H1 (cell line): ENCODE results near the gene PACSIN1. TPM values are rescaled to one million over a fixed set of nuclear protein-coding genes. Genes with fewer than 3 reads are reported as not detected.
A peak's percentile ranks its signal among the peaks of the same experiment; 100 is the strongest.

Experiments
- CTCF ChIA-PET: fragments of 300-600 bp; sonication (Branson Sonifier 250); formaldehyde crosslinking; loops from one replicate; lab custom pipeline; 2021; ENCODE audit not compliant: partially characterized antibody; lab: Charles Lee
- POLR2A ChIA-PET: fragments of 300-600 bp; sonication (Branson Sonifier 250); formaldehyde crosslinking; loops from one replicate; lab custom pipeline; 2021; ENCODE audit warnings: inconsistent platforms; ENCODE audit not compliant: partially characterized antibody; lab: Charles Lee
- DNase-seq, 2 experiments: peaks; one replicate each; pipeline versions ENCODE4 v3.0.0 to v3.0.0-alpha.2; 2010 to 2022; ENCODE audit warnings: low spot score in 2 of 2, low read depth in 1 of 2, mixed read lengths in 1 of 2
- FAIRE-seq: peaks from 2 replicates; lab custom pipeline; 2011; peaks lifted over from hg19 to GRCh38; lab: Jason Lieb, UNC
- H2AFZ ChIP-seq: 2 replicates; pipeline ENCODE4 v1.8.1; 2012; ENCODE audit warnings: low read length, inconsistent platforms
- H2AK5ac ChIP-seq: 2 replicates; pipeline ENCODE4 v1.6.1; 2013; ENCODE audit warnings: low read depth, low read length
- H2BK120ac ChIP-seq: replicated peaks from 2 replicates; pipeline ENCODE3; 2013; ENCODE audit warnings: low read depth, low read length, inconsistent platforms
- H2BK12ac ChIP-seq: 2 replicates; pipeline ENCODE4 v1.6.1; 2013; ENCODE audit warnings: low read depth, low read length
- H2BK15ac ChIP-seq: 2 replicates; pipeline ENCODE4 v1.6.1; 2013; ENCODE audit warnings: low read length
- H2BK20ac ChIP-seq: 2 replicates; pipeline ENCODE4 v1.6.1; 2013; ENCODE audit warnings: low read length
- H2BK5ac ChIP-seq: 2 replicates; pipeline ENCODE4 v1.6.1; 2013; ENCODE audit warnings: low read depth, low read length
- H3K14ac ChIP-seq: 2 replicates; pipeline ENCODE4 v1.6.1; 2013; ENCODE audit warnings: inconsistent platforms; ENCODE audit not compliant: insufficient read length
- H3K18ac ChIP-seq: 2 replicates; pipeline ENCODE4 v1.6.1; 2013; ENCODE audit warnings: low read length; ENCODE audit errors: extremely low read depth
- H3K23ac ChIP-seq: 2 replicates; pipeline ENCODE4 v1.6.1; 2013; ENCODE audit warnings: inconsistent platforms; ENCODE audit not compliant: insufficient read length
- H3K23me2 ChIP-seq: 2 replicates; pipeline ENCODE4 v1.6.1; 2013; ENCODE audit warnings: low read depth, low read length
- H3K27ac ChIP-seq: 2 replicates; pipeline ENCODE4 v1.6.1; 2011; ENCODE audit warnings: low read depth, low read length, inconsistent platforms
- H3K27me3 ChIP-seq, 4 experiments: replicated peaks in 1 of 4; 1 replicate in 1 of 4; 2 replicates in 3 of 4; pipeline versions ENCODE4 v1.6.1 to v1.8.1; 2011 to 2013; ENCODE audit warnings: low read length in 3 of 4, mild to moderate bottlenecking in 3 of 4, inconsistent platforms in 2 of 4, mixed read lengths in 2 of 4, moderate library complexity in 1 of 4; ENCODE audit not compliant: control insufficient read depth in 3 of 4, insufficient read depth in 3 of 4; ENCODE audit errors: extremely low read depth in 1 of 4
- H3K36me3 ChIP-seq, 4 experiments: 2 replicates each; pipeline versions ENCODE4 v1.6.1 to v1.8.1; 2011 to 2013; ENCODE audit warnings: mild to moderate bottlenecking in 4 of 4, low read length in 3 of 4, moderate library complexity in 2 of 4, control low read depth in 1 of 4, inconsistent platforms in 1 of 4; ENCODE audit not compliant: insufficient read depth in 4 of 4, control insufficient read depth in 2 of 4
- H3K4ac ChIP-seq: replicated peaks from 2 replicates; pipeline ENCODE3; 2013; ENCODE audit warnings: low read length, low read depth, mixed read lengths, inconsistent platforms; ENCODE audit not compliant: insufficient read length
- H3K4me1 ChIP-seq, 4 experiments: replicated peaks in 1 of 4; 1 replicate in 1 of 4; 2 replicates in 3 of 4; pipeline versions ENCODE4 v1.6.1 to v1.8.1; 2011 to 2013; ENCODE audit warnings: low read length in 3 of 4, inconsistent platforms in 2 of 4, mixed read lengths in 1 of 4; ENCODE audit not compliant: insufficient read depth in 4 of 4, control insufficient read depth in 3 of 4
- H3K4me2 ChIP-seq, 2 experiments: 2 replicates each; pipeline versions ENCODE4 v1.6.1 to v1.8.1; 2011 to 2013; ENCODE audit warnings: low read depth in 2 of 2, low read length in 2 of 2, control low read depth in 1 of 2, inconsistent platforms in 1 of 2, mild to moderate bottlenecking in 1 of 2; ENCODE audit not compliant: insufficient read depth in 1 of 2
- H3K4me3 ChIP-seq, 4 experiments: fragments of 200-600, 300-600 bp in 1 of 4; sonication (generic), shearing (Covaris generic), sonication (Bioruptor Twin) in 1 of 4; 2 replicates each; pipeline versions ENCODE4 v1.5.1 to v1.8.1; 2011 to 2016; ENCODE audit warnings: low read length in 4 of 4, low read depth in 3 of 4, control low read depth in 2 of 4, inconsistent platforms in 2 of 4, mild to moderate bottlenecking in 2 of 4, mixed read lengths in 1 of 4, moderate library complexity in 1 of 4; ENCODE audit not compliant: insufficient read depth in 2 of 4; ENCODE audit errors: extremely low read depth in 1 of 4
- H3K56ac ChIP-seq: replicated peaks from 2 replicates; pipeline ENCODE3; 2013; ENCODE audit warnings: low read depth, mild to moderate bottlenecking, mixed read lengths, low read length, inconsistent platforms; ENCODE audit not compliant: insufficient read length
- H3K79me1 ChIP-seq: 2 replicates; pipeline ENCODE4 v1.6.1; 2013; ENCODE audit warnings: low read depth, low read length, control low read depth
- H3K79me2 ChIP-seq, 2 experiments: 2 replicates each; pipeline versions ENCODE4 v1.6.1 to v1.8.1; 2012 to 2013; ENCODE audit warnings: low read length in 2 of 2, mild to moderate bottlenecking in 2 of 2, inconsistent platforms in 1 of 2; ENCODE audit not compliant: insufficient read depth in 2 of 2, control insufficient read depth in 1 of 2
- H3K9ac ChIP-seq, 4 experiments: replicated peaks in 1 of 4; 1 replicate in 1 of 4; 2 replicates in 3 of 4; pipeline versions ENCODE4 v1.6.1 to v1.8.1; 2011 to 2013; ENCODE audit warnings: low read depth in 3 of 4, low read length in 3 of 4, control low read depth in 2 of 4, mild to moderate bottlenecking in 2 of 4, moderate library complexity in 2 of 4, inconsistent platforms in 1 of 4; ENCODE audit errors: extremely low read depth in 1 of 4
- H3K9me3 ChIP-seq, 2 experiments: 2 replicates each; pipeline versions ENCODE4 v1.6.1 to v1.8.1; 2012 to 2013; ENCODE audit warnings: mild to moderate bottlenecking in 2 of 2, moderate library complexity in 2 of 2, control low read depth in 1 of 2, inconsistent platforms in 1 of 2, low read depth in 1 of 2, low read length in 1 of 2, mixed read lengths in 1 of 2; ENCODE audit not compliant: insufficient read depth in 2 of 2
- H4K20me1 ChIP-seq, 2 experiments: replicated peaks in 1 of 2; 2 replicates each; pipeline versions ENCODE3 to v1.8.1; 2011 to 2013; ENCODE audit warnings: inconsistent platforms in 2 of 2, low read length in 2 of 2, mild to moderate bottlenecking in 1 of 2; ENCODE audit not compliant: insufficient read depth in 2 of 2, control insufficient read depth in 1 of 2
- H4K5ac ChIP-seq: 2 replicates; pipeline ENCODE4 v1.6.1; 2013; ENCODE audit warnings: low read length, low read depth, mixed read lengths, inconsistent platforms; ENCODE audit not compliant: insufficient read length
- H4K8ac ChIP-seq: 2 replicates; pipeline ENCODE4 v1.8.0; 2013; ENCODE audit warnings: mild to moderate bottlenecking, moderate library complexity, low read length, inconsistent platforms; ENCODE audit not compliant: insufficient read depth; ENCODE audit errors: extremely low read depth
- H4K91ac ChIP-seq: replicated peaks from 2 replicates; pipeline ENCODE3; 2013; ENCODE audit warnings: low read length, mixed read lengths, inconsistent platforms; ENCODE audit not compliant: insufficient read length
- ATF3 ChIP-seq: IDR thresholded peaks from 2 replicates; pipeline ENCODE4 v1.6.1; 2011; ENCODE audit warnings: low read depth, mild to moderate bottlenecking, low read length; ENCODE audit not compliant: insufficient read depth
- CTBP2 ChIP-seq: IDR thresholded peaks from 2 replicates; pipeline ENCODE4 v1.7.0; 2011; ENCODE audit warnings: borderline replicate concordance, mild to moderate bottlenecking, moderate library complexity, mixed read lengths, low read length; ENCODE audit not compliant: insufficient read depth, insufficient read length
- KDM1A ChIP-seq: fragments of 200-600, 300-600 bp; sonication (generic); IDR thresholded peaks from 2 replicates; pipeline ENCODE4 v1.7.1; 2016; ENCODE audit warnings: mild to moderate bottlenecking, low read length, borderline replicate concordance
- POU5F1 ChIP-seq: IDR thresholded peaks from 2 replicates; pipeline ENCODE4 v1.6.1; 2011; ENCODE audit warnings: low read depth, mild to moderate bottlenecking, low read length, moderate library complexity
- SIN3A ChIP-seq, 2 experiments: IDR thresholded peaks in 1 of 2; conservative IDR thresholded peaks in 1 of 2; 2 replicates each; pipeline ENCODE4 v1.6.1; 2011 to 2012; ENCODE audit warnings: low read length in 2 of 2, improper control_type of control experiment in 1 of 2, low read depth in 1 of 2, mild to moderate bottlenecking in 1 of 2
- TAF7 ChIP-seq: optimal IDR thresholded peaks from 2 replicates; pipeline ENCODE3; 2011; ENCODE audit warnings: low read depth, mild to moderate bottlenecking, inconsistent platforms, low read length, moderate library complexity, borderline replicate concordance
- WGBS, 2 experiments: shearing (Covaris generic) in 1 of 2; methylation state at CpG; one replicate each; pipeline versions ENCODE4 v1.1.6 to v1.1.7; 2013 to 2015; ENCODE audit warnings: low lambda C conversion rate in 2 of 2, mixed read lengths in 2 of 2, inconsistent platforms in 1 of 2, low coverage in 1 of 2, missing lambda C conversion rate in 1 of 2; ENCODE audit not compliant: insufficient replicate concordance in 2 of 2, insufficient coverage in 1 of 2, insufficient read length in 1 of 2; ENCODE audit errors: extremely low coverage in 1 of 2, missing lambda C conversion rate in 1 of 2; 5-methylcytosine and 5-hydroxymethylcytosine counted together
- polyA plus RNA-seq, 7 experiments: library from polyadenylated mRNA; depleted of rRNA in 3 of 7; stranded (reverse) in 5 of 7; unstranded in 2 of 7; fragments of >200 nt in 5 of 7; fragments of 200-250 nt in 2 of 7; gene quantifications; 1 replicate in 5 of 7; 2 replicates in 1 of 7; 4 replicates in 1 of 7; pipeline versions ENCODE4 v1.2.1 to v1.2.3, GENCODE V29; 2011 to 2013; ENCODE audit warnings: missing spikeins in 2 of 7, mixed read lengths in 2 of 7
- total RNA-seq: library from RNA; stranded (reverse); fragmentation: NEBNext Ultra II Directional; extraction: Animal tissue kit (Norgen Biotek cat#: 25700); gene quantifications from 2 replicates; pipeline ENCODE4 v1.2.1, GENCODE V29; 2021
- TF ChIP-seq, protein P1 (sequence below): IDR thresholded peaks from 2 replicates; pipeline ENCODE4 v1.6.1; 2011; ENCODE audit warnings: low read length, improper control_type of control experiment

PACSIN1 gene
- total and polyA plus RNA-seq, 2 of the 8 experiments (the other 6 are each of a cell fraction or from before 2014, with no cell fraction given) = 5.9 to 11.1 TPM

DNA sequence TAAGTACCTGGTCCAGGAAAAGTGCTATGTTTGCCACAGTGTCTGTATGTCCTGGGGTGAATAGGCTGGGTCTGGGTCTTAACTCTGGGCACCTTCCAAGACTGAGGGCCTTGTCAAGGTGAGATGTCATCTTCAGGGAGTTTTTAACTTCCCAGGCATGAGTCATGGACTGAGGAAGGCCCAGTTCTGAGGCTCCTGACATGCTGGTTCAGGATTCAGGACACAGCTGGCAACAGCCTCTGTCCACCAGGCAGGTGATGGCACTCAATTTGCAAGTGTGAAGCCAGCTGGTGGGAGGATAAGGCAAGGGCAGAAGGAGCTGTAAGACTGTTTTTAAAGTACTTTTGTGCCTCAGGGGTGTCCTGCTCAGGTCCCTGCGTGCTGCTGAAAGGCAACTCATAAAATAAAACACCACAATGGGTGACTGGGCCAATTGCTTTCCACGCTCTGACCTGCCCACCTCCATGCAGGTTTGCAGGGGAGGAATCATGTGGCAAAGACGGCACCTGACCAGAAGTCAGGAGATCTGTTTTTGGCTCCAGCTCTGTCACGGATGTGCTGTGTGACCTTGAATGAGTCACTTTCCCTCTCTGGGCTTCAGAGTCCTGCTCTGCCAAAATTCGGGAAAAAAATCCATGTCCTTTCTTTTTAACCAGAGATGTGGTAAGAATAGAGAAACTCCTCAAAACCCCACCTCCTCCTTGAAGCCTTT is 4.9 kb upstream of the PACSIN1 start:
- Histone ChIP-seq H4K5ac (no peak overlapping the region), H2BK5ac (no peak overlapping the region), H4K20me1 (no peaks in the 10 kb centered on the region), H2BK20ac (no peak overlapping the region), H2BK12ac (0 out of 2 replicates have a peak overlapping the region, but pooled peaks have one; percentile 60), H2BK15ac (peak overlapping the region; percentile 72; the same call in 1 of the 2 replicates), H3K23ac (no peak overlapping the region), H2AFZ (no peak overlapping the region), H3K23me2 (peaks cover 9% of the 10 kb centered on the region), H3K79me1 (no peaks in the 10 kb centered on the region), H3K56ac (no peak overlapping the region), H2AK5ac (no peak overlapping the region; the same call in 1 of the 2 replicates), H3K27ac (no peak overlapping the region), H3K4ac (no peak overlapping the region), H3K36me3 (no peaks in the 10 kb centered on the region), H3K79me2 (no peaks in the 10 kb centered on the region), H3K4me1 (peaks cover 0 to 24% (median 10%) of the 10 kb centered on the region in 4 experiments; a peak in 6 of 7 replicates), H4K8ac (no peak overlapping the region), H3K9me3 (no peaks in the 10 kb centered on the region), H4K91ac (no peak overlapping the region), H3K9ac (no peak overlapping the region), H3K18ac (no peak overlapping the region), H2BK120ac (no peak overlapping the region), H3K27me3 (peaks cover 0 to 4% (median 3%) of the 10 kb centered on the region in 4 experiments; a peak in 3 of 7 replicates), H3K4me3 (no peak overlapping the region), H3K14ac (no peak overlapping the region), H3K4me2 (peak overlapping the region in 1 of 2 experiments; percentile 38; a peak in 1 of 4 replicates)
- ChIA-PET CTCF (interaction anchor here (0.6 to 13.0 kb wide), 36 partner anchors 12 to 744 kb away, joined by 3 to 213 read pairs (median 7); partner anchors contain the start of gene SMIM29), POLR2A (interaction anchor here (1.6 to 3.4 kb wide), 3 partner anchors 34 to 296 kb away, joined by 3 to 10 read pairs (median 5); partner anchors contain the start of genes RPS10 and SNRPC)
- no peak for DNase-seq
- WGBS, 2 experiments = 76% methylated on average over 5 of the region's 5 CpGs; no CpG with 5 or more reads in 1 of the 2 experiments
- no peak for FAIRE-seq
- peak; percentile 89 for TF ChIP-seq KDM1A
- TF ChIP-seq SIN3A (conservative IDR thresholded peaks at IDR 0.05 in 1 of 2, IDR thresholded peaks at IDR 0.05 in 1 of 2; ENCODE audit: low read depth in 1 of 2, low read length in 2 of 2) = peak in 1 of 2 experiments; percentile 18; a peak in 1 of 4 replicates
- no peak for TF ChIP-seq POU5F1
- TF ChIP-seq CTBP2 = no peak
- peak; percentile 21; the same call in 1 of the 2 replicates for TF ChIP-seq ATF3
- TF ChIP-seq, protein P1, sequence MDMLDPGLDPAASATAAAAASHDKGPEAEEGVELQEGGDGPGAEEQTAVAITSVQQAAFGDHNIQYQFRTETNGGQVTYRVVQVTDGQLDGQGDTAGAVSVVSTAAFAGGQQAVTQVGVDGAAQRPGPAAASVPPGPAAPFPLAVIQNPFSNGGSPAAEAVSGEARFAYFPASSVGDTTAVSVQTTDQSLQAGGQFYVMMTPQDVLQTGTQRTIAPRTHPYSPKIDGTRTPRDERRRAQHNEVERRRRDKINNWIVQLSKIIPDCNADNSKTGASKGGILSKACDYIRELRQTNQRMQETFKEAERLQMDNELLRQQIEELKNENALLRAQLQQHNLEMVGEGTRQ = peak; percentile 69
- no peak for TF ChIP-seq TAF7
